HEK293T (cell line): ENCODE results near the gene PFAS.

ENCODE experiments used
- BHLHE40 ChIP-seq: fragments of 450-650 bp; IDR thresholded peaks from 2 replicates; pipeline ENCODE4 v1.6.1; 2016; ENCODE audit warnings: mild to moderate bottlenecking, moderate library complexity, borderline replicate concordance
- NFRKB ChIP-seq: fragments of 450-650 bp; IDR thresholded peaks from 2 replicates; pipeline ENCODE4 v1.6.1; 2016; ENCODE audit warnings: mild to moderate bottlenecking, moderate library complexity
- SUZ12 ChIP-seq: fragments of 450-650 bp; IDR thresholded peaks from 2 replicates; pipeline ENCODE4 v1.6.1; 2016; ENCODE audit warnings: mild to moderate bottlenecking

DNA sequence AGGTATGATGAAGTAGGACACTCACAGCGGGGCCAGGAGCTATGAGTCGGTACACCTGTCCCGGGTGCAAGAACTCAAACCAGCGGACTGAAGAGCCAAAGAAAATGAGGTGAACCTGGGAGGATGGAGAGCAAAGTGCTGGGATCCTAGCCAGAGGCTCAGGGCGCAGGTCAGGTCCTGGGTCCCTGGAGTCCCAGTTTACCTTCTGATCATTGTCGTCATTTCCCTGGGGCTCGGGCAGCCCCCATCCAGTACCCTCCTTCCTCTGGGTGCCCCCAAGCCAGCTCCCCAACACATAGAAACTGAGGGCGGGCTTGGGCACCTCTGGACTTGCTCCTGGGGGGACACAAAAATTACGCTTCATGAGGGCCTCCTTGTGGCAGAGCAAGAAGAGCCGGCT lies 17.4 kb upstream of the PFAS start:
- no peak for TF ChIP-seq NFRKB
- no peak for TF ChIP-seq BHLHE40
- no peak for TF ChIP-seq SUZ12
